ENCODE measurements around the gene BTNL9. TPM values are rescaled to one million over a fixed set of nuclear protein-coding genes. Genes with fewer than 3 reads are reported as not detected.

BTNL9 gene
- 10 to 100 TPM; 28.6 to 75.0 (median 34.9) TPM for total RNA-seq
- polyA plus RNA-seq: 10 to 100 TPM; 32.5 to 88.2 TPM
- long read RNA-seq, donor 1, transcript BTNL9-201 (11 exons, 3,500 nt): major isoform, 9 of 119 reads
- long read RNA-seq, donor 1, partial matches to known transcripts: 68 of 119 reads
- long read RNA-seq, donor 1, other reads (novel, unspliced or antisense): 37 of 119 reads
- long read RNA-seq, donor 2, partial matches to known transcripts: 29 of 68 reads
- long read RNA-seq, donor 2, other reads (novel, unspliced or antisense): 34 of 68 reads
- long read RNA-seq, donor 3, transcript BTNL9-201 (11 exons, 3,500 nt): major isoform, 18 of 84 reads
- long read RNA-seq, donor 3, partial matches to known transcripts: 25 of 84 reads
- long read RNA-seq, donor 3, other reads (novel, unspliced or antisense): 39 of 84 reads

- peak within 1 kb of the TSS; percentile 12 to 65 (median 54) for H3K4me3 ChIP-seq
- 40 to 56% (median 46%) methylated on average over 17 of the region's 17 CpGs for WGBS, 4 donors
- peak in 1 of 2 donors; percentile 49 for TF ChIP-seq POLR2A (IDR thresholded peaks at IDR 0.05)
- TF ChIP-seq, protein P1, sequence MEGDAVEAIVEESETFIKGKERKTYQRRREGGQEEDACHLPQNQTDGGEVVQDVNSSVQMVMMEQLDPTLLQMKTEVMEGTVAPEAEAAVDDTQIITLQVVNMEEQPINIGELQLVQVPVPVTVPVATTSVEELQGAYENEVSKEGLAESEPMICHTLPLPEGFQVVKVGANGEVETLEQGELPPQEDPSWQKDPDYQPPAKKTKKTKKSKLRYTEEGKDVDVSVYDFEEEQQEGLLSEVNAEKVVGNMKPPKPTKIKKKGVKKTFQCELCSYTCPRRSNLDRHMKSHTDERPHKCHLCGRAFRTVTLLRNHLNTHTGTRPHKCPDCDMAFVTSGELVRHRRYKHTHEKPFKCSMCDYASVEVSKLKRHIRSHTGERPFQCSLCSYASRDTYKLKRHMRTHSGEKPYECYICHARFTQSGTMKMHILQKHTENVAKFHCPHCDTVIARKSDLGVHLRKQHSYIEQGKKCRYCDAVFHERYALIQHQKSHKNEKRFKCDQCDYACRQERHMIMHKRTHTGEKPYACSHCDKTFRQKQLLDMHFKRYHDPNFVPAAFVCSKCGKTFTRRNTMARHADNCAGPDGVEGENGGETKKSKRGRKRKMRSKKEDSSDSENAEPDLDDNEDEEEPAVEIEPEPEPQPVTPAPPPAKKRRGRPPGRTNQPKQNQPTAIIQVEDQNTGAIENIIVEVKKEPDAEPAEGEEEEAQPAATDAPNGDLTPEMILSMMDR (IDR thresholded peaks at IDR 0.05): no peak
- H3K36me3 ChIP-seq: no peaks in the 10 kb centered on the region
- H3K4me1 ChIP-seq: peaks cover 0 to 24% (median 1%) of the 10 kb centered on the region in 12 donors
- H3K27ac ChIP-seq: peak within 1 kb of the TSS; percentile 60 to 87 (median 80)
- ATAC-seq (peak in 1 of 4 donors; percentile 2), DNase-seq (no peak)
- H3K9me3 ChIP-seq: no peaks in the 10 kb centered on the region
- intact Hi-C loops (cut with DNase I): loop anchor here in 5 of 10 donors (5.0 to 10.0 kb wide), 7 partner anchors 165 to 255 kb away; partner anchors contain the start of genes MGAT1 (in 2 of the 5) and ZFP62 (in 1 of the 5)
- H3K27me3 ChIP-seq: peaks cover 0 to 16% (median 0%) of the 10 kb centered on the region in 9 donors
Measured at GRCh38 chr5:181039931-181040630, at the start of gene BTNL9. Gene BTNL9 (plus strand): TSS chr5:181040266. CDS start chr5:181045490, 5,224 bp downstream.

- TF ChIP-seq, protein P1 (IDR thresholded peaks at IDR 0.05): no peak
- TF ChIP-seq POLR2A (IDR thresholded peaks at IDR 0.05): no peak
- WGBS, 4 donors: 65 to 100% (median 73%) methylated on average over 1 to 5 of the region's 5 CpGs
- intact Hi-C loops (cut with DNase I): no loop called here
- Histone ChIP-seq H3K36me3 (no peaks in the 10 kb centered on the region), H3K9me3 (peaks cover 0 to 9% (median 0%) of the 10 kb centered on the region in 12 donors), H3K4me1 (no peaks in the 10 kb centered on the region), H3K27ac (no peak overlapping the region), H3K27me3 (no peaks in the 10 kb centered on the region), H3K4me3 (no peak overlapping the region)
- ATAC-seq: no peak
- DNase-seq: no peak
Measured at GRCh38 chr5:180990882-180991242, 49.2 kb upstream of the BTNL9 start.

GRCh38 chr5:181001947-181002346, 38.1 kb upstream of the BTNL9 start:
- intact Hi-C loops (cut with DNase I): no loop called here
- Histone ChIP-seq H3K27me3 (peaks cover 0 to 5% (median 0%) of the 10 kb centered on the region in 9 donors), H3K27ac (no peak overlapping the region), H3K9me3 (no peaks in the 10 kb centered on the region), H3K4me3 (no peak overlapping the region), H3K4me1 (no peaks in the 10 kb centered on the region), H3K36me3 (no peaks in the 10 kb centered on the region)
- ATAC-seq: no peak
- TF ChIP-seq, protein P1 (IDR thresholded peaks at IDR 0.05): no peak
- no peak for TF ChIP-seq POLR2A (IDR thresholded peaks at IDR 0.05)
- DNase-seq: no peak

DNA sequence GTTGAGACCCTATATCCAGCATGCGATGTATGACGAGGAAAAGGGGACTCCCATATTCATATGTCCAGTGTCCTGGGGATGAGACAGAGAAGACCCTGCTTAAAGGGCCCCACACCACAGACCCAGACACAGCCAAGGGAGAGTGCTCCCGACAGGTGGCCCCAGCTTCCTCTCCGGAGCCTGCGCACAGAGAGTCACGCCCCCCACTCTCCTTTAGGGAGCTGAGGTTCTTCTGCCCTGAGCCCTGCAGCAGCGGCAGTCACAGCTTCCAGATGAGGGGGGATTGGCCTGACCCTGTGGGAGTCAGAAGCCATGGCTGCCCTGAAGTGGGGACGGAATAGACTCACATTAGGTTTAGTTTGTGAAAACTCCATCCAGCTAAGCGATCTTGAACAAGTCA, 34.3 kb upstream of the BTNL9 start:
- TF ChIP-seq, protein P1 (IDR thresholded peaks at IDR 0.05): no peak
- TF ChIP-seq POLR2A (IDR thresholded peaks at IDR 0.05): no peak
- ATAC-seq: no peak
- Histone ChIP-seq H3K36me3 (no peaks in the 10 kb centered on the region), H3K4me1 (no peaks in the 10 kb centered on the region), H3K27me3 (peaks cover 0 to 5% (median 0%) of the 10 kb centered on the region in 9 donors), H3K9me3 (peaks cover 0 to 11% (median 2%) of the 10 kb centered on the region in 12 donors), H3K4me3 (no peak overlapping the region), H3K27ac (no peak overlapping the region)
- no peak for DNase-seq
- intact Hi-C loops (cut with DNase I): loop anchor here in 2 of 10 donors (5.0 kb wide), 1 partner anchor 58 kb away; no protein-coding TSS in a partner anchor
- 86 to 89% (median 86%) methylated on average over 9 of the region's 9 CpGs for WGBS, 4 donors

Data from heart left ventricle (tissue), 16 donors.